IPS DF 6.9 (cell line): ENCODE data around the gene ANKRD42.
A peak's percentile ranks its signal among the peaks of the same experiment; 100 is the strongest.

Experiments
- DNase-seq: peaks from one replicate; pipeline ENCODE4 v3.0.0-alpha.2; 2013; ENCODE audit warnings: low read depth, low spot score
- H3K27ac ChIP-seq: one replicate; pipeline ENCODE4 v1.5.1; 2013; ENCODE audit warnings: low read length, control low read depth
- H3K27me3 ChIP-seq: 2 replicates; pipeline ENCODE4 v1.6.1; 2013; ENCODE audit warnings: mild to moderate bottlenecking, low read length; ENCODE audit not compliant: control insufficient read depth, insufficient read depth
- H3K36me3 ChIP-seq: 2 replicates; pipeline ENCODE4 v1.6.1; 2013; ENCODE audit warnings: low read length; ENCODE audit not compliant: control insufficient read depth, insufficient read depth
- H3K4me1 ChIP-seq: 2 replicates; pipeline ENCODE4 v1.6.1; 2013; ENCODE audit warnings: low read length; ENCODE audit not compliant: control insufficient read depth, insufficient read depth
- H3K4me3 ChIP-seq: 2 replicates; pipeline ENCODE4 v1.5.1; 2013; ENCODE audit warnings: mild to moderate bottlenecking, low read length
- H3K9me3 ChIP-seq: 2 replicates; pipeline ENCODE4 v1.6.1; 2013; ENCODE audit warnings: low read length, inconsistent platforms; ENCODE audit not compliant: control insufficient read depth, insufficient read depth
- WGBS: extraction: QIAGEN DNeasy Blood & Tissue Kit; methylation state at CpG from one replicate; pipeline ENCODE4 v1.1.7; 2013; ENCODE audit warnings: mixed read lengths, missing lambda C conversion rate; ENCODE audit not compliant: insufficient read length, insufficient coverage; 5-methylcytosine and 5-hydroxymethylcytosine counted together

ANKRD42 gene

DNA sequence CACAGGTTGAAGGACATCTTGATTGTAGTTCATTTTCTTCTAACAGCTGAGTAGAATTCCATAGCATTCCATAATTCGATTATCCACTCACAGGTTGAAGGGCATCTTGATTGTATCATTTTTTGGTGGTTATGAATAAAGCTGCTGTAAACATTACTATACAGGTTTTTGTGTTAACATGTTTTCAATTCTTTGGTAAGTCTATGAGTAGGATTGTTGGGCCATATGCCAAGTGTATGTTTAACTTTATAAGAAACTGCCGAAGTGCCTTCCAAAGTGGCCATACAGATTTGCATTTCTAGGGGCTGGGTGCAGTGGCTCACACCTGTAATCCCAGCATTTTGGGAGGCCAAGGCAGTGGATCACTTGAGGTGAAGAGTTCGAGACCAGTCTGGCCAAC lies 44.6 kb downstream of the ANKRD42 start:
- no peak overlapping the region for H3K27ac ChIP-seq
- no CpG with 5 or more reads among the region's 3 CpGs for WGBS

DNA sequence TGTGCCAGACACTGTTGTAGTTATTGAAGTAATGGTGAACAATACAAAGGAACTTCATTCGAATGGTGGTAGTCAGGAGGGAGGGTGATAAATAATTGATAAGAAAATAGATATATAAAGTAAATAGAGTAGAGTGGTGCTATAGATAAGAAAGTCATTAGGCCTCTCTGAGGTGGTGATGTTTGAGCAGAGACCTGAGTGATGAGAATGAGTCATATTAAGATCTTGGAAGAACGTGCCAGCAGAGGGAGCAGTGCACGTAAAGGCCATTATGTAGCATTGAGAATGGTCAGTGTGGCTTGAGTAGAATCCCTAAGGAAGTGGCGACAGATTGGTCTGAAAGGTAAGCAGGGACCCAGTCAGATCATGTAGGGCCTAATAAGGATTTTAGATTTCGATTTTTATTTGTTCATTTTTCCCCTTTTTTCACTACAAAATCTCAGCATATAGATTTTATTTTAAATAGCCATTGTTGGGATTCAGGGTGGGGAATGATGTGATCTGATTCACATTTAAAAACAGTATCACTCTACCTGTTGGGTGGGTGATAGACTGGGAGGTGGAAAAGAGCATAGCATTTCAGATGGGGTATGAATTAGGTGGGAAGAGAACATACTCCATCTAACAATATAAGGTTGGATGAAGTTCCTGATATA lies 47.9 kb downstream of the ANKRD42 start:
- WGBS = 100% methylated on average over 1 of the region's 5 CpGs
- H3K4me3 ChIP-seq = no peak overlapping the region
- H3K4me1 ChIP-seq = no peaks in the 10 kb centered on the region
- no peak overlapping the region for H3K27ac ChIP-seq
- no peaks in the 10 kb centered on the region for H3K9me3 ChIP-seq
- no peaks in the 10 kb centered on the region for H3K36me3 ChIP-seq
- H3K27me3 ChIP-seq = no peaks in the 10 kb centered on the region
- DNase-seq = peak; percentile 64

More for the DNA sequence above, 44.6 kb downstream of the ANKRD42 start:
- H3K4me1 ChIP-seq = no peaks in the 10 kb centered on the region
- DNase-seq = no peak
- H3K4me3 ChIP-seq = no peak overlapping the region
- no peaks in the 10 kb centered on the region for H3K9me3 ChIP-seq
- H3K27me3 ChIP-seq = no peaks in the 10 kb centered on the region
- no peaks in the 10 kb centered on the region for H3K36me3 ChIP-seq

DNA sequence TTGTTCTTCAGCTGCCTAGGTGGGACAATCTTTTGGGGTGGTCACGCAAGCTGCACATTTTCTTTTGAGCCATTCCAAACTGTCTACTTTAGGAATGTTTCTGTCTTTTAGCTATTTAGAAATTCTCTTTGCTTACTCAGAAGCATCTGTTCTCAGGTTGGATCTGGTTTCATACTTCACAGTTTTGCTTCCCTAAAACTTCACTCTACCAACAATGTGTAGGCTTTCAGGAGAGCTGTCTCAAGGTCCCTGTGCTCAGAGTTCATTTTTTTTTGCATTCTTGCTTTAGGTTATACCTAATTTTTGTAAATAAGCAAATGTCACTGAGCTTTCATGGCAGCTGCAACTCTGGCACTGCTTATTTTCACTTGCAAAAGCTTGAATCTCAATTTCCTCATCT lies 55.9 kb downstream of the ANKRD42 start:
- WGBS = no CpG with 5 or more reads among the region's 1 CpG
- no peak overlapping the region for H3K27ac ChIP-seq
- DNase-seq = no peak

GRCh38 chr11:83249972-83250593 lies 56.6 kb downstream of the ANKRD42 start:
- H3K27me3 ChIP-seq = no peaks in the 10 kb centered on the region
- no peaks in the 10 kb centered on the region for H3K36me3 ChIP-seq
- peak; percentile 1 for DNase-seq
- H3K4me1 ChIP-seq = no peaks in the 10 kb centered on the region
- no peak overlapping the region for H3K27ac ChIP-seq
- no peak overlapping the region for H3K4me3 ChIP-seq
- no CpG with 5 or more reads among the region's 4 CpGs for WGBS
- H3K9me3 ChIP-seq = no peaks in the 10 kb centered on the region

More for the DNA sequence above, 55.9 kb downstream of the ANKRD42 start:
- Histone ChIP-seq H3K36me3 (no peaks in the 10 kb centered on the region), H3K4me1 (no peaks in the 10 kb centered on the region), H3K4me3 (no peak overlapping the region), H3K9me3 (no peaks in the 10 kb centered on the region), H3K27me3 (no peaks in the 10 kb centered on the region)

DNA sequence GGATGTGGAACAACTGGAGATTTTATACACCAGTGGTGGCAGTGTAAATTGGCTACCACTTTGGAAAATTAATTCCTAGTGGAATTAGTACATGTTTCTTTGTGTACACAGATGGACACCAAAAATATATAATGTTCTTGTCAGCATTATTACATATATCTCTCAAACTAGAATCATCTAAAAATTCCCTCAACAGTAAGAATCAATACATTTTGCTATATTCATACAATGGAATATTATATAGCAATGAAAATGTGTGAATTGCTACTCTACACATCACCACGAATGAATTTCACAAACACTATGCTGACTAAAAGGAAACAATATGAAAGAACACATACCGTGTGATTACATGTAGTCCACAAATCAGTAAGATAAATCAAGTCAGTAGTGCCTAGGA lies 58.8 kb downstream of the ANKRD42 start:
- H3K4me1 ChIP-seq = no peaks in the 10 kb centered on the region
- H3K27me3 ChIP-seq = no peaks in the 10 kb centered on the region
- no peak for DNase-seq
- H3K36me3 ChIP-seq = no peaks in the 10 kb centered on the region
- no peaks in the 10 kb centered on the region for H3K9me3 ChIP-seq
- no peak overlapping the region for H3K27ac ChIP-seq
- no CpG with 5 or more reads among the region's 2 CpGs for WGBS
- no peak overlapping the region for H3K4me3 ChIP-seq

- Histone ChIP-seq H3K27me3 (no peaks in the 10 kb centered on the region), H3K9me3 (no peaks in the 10 kb centered on the region), H3K36me3 (no peaks in the 10 kb centered on the region), H3K27ac (no peak overlapping the region), H3K4me1 (no peaks in the 10 kb centered on the region), H3K4me3 (no peak overlapping the region)
- WGBS = no CpG with 5 or more reads among the region's 2 CpGs
- DNase-seq = no peak
Measured at GRCh38 chr11:83252941-83253340, 59.4 kb downstream of the ANKRD42 start.

DNA sequence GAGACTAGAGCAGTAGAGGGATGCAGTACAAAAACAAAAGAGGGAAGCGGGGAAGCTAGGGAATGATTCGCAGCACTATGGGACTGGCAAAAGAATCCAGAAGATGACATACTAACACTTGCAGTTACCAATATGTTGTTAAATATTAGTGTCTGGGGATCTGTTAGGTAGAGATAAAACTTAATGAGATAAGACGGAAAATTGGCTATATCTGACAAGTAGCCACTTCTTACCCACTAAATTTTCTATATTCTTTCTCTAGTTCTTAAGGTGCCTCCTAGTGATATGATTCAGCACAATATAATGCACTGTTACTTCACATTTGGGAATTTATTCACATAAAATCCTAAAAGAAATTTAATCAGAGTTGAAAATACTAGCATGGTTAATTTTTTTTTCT lies 61.9 kb downstream of the ANKRD42 start:
- DNase-seq = no peak
- Histone ChIP-seq H3K9me3 (no peaks in the 10 kb centered on the region), H3K27me3 (no peaks in the 10 kb centered on the region), H3K4me1 (no peaks in the 10 kb centered on the region), H3K36me3 (no peaks in the 10 kb centered on the region), H3K27ac (no peak overlapping the region), H3K4me3 (no peak overlapping the region)
- WGBS = no CpG with 5 or more reads among the region's 3 CpGs

GRCh38 chr11:83256602-83257340 lies 63.3 kb downstream of the ANKRD42 start:
- DNase-seq = no peak
- no CpG with 5 or more reads among the region's 3 CpGs for WGBS
- Histone ChIP-seq H3K27ac (no peak overlapping the region), H3K27me3 (no peaks in the 10 kb centered on the region), H3K36me3 (no peaks in the 10 kb centered on the region), H3K4me3 (no peak overlapping the region), H3K4me1 (no peaks in the 10 kb centered on the region), H3K9me3 (no peaks in the 10 kb centered on the region)

GRCh38 chr11:83257761-83258168 lies 64.3 kb downstream of the ANKRD42 start:
- H3K4me1 ChIP-seq = no peaks in the 10 kb centered on the region
- no peak overlapping the region for H3K27ac ChIP-seq
- no peak for DNase-seq
- H3K4me3 ChIP-seq = no peak overlapping the region
- no peaks in the 10 kb centered on the region; the same call in 1 of the 2 replicates for H3K36me3 ChIP-seq
- H3K27me3 ChIP-seq = no peaks in the 10 kb centered on the region
- no CpG with 5 or more reads among the region's 3 CpGs for whole genome bisulfite sequencing
- H3K9me3 ChIP-seq = no peaks in the 10 kb centered on the region

DNA sequence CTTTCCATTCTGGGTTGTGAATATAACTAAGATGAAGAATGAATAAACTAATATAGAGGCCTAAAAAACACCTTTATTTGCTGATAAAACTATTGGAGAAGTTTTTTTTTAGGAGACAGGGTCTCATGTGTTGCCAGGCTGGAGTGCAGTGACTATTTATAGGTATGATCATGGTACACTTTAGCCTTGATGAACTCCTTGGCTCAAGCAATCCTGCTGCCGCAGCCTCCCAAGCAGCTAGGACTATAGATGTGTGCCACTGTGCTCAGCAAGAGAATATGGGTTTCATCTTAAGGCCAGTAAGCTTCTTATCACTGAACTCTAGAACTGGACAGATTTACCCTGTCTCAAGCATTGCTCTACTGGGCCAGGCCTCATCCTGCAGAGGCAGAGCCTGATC lies 66.0 kb downstream of the ANKRD42 start:
- no peaks in the 10 kb centered on the region for H3K4me1 ChIP-seq
- H3K27me3 ChIP-seq = no peaks in the 10 kb centered on the region
- no peak overlapping the region for H3K27ac ChIP-seq
- no peak overlapping the region for H3K4me3 ChIP-seq
- WGBS = no CpG with 5 or more reads among the region's 1 CpG
- DNase-seq = no peak
- no peaks in the 10 kb centered on the region; the same call in 1 of the 2 replicates for H3K36me3 ChIP-seq
- H3K9me3 ChIP-seq = no peaks in the 10 kb centered on the region
